Activated naive CD4-positive, alpha-beta T cell treated with anti-CD3 and anti-CD28 coated beads for 36 hours (primary cell): ENCODE results near the gene PDE10A. TPM values are rescaled to one million over a fixed set of nuclear protein-coding genes. Genes with fewer than 3 reads are reported as not detected.
"Not testable (repeated sequence)": the region's sequence is repeated elsewhere in the genome, so short reads cannot be mapped to it uniquely, and the experiment has no call there.

ENCODE experiments used
- CTCF ChIA-PET: fragments of 350-600 bp; sonication (Branson Sonifier 250); formaldehyde crosslinking; loops from one replicate; lab custom pipeline; 2021; ENCODE audit warnings: antibody characterized with exemption; lab: Charles Lee
- DNase-seq: peaks from one replicate; pipeline ENCODE4 v3.0.0-alpha.2; 2020
- H3K27ac Mint-ChIP-seq: one replicate; pipeline ENCODE4 v1.8.0; 2021; ENCODE audit warnings: mild to moderate bottlenecking, mixed read lengths
- H3K27me3 Mint-ChIP-seq: one replicate; pipeline ENCODE4 v1.8.0; 2021; ENCODE audit warnings: low read depth, mixed read lengths
- H3K36me3 Mint-ChIP-seq: one replicate; pipeline ENCODE4 v1.8.0; 2021; ENCODE audit warnings: low read depth, mixed read lengths
- H3K4me1 Mint-ChIP-seq: one replicate; pipeline ENCODE4 v1.8.0; 2021; ENCODE audit warnings: low read depth, mixed read lengths
- H3K4me3 Mint-ChIP-seq: one replicate; pipeline ENCODE4 v1.8.0; 2021; ENCODE audit warnings: mild to moderate bottlenecking, moderate library complexity, mixed read lengths
- H3K9me3 Mint-ChIP-seq: one replicate; pipeline ENCODE4 v1.8.0; 2021; ENCODE audit warnings: mixed read lengths
- intact Hi-C: fragments of 100-400 bp; cut with micrococcal nuclease; formaldehyde crosslinking; loops from one replicate; pipeline ENCODE4 v1.15.1; 2023
- total RNA-seq, 2 experiments: library from RNA; stranded (reverse); gene quantifications; one replicate each; pipeline ENCODE4 v1.2.3, GENCODE V29; 2021

Gene PDE10A
- total RNA-seq, 2 experiments from 2014 or later = not detected

DNA sequence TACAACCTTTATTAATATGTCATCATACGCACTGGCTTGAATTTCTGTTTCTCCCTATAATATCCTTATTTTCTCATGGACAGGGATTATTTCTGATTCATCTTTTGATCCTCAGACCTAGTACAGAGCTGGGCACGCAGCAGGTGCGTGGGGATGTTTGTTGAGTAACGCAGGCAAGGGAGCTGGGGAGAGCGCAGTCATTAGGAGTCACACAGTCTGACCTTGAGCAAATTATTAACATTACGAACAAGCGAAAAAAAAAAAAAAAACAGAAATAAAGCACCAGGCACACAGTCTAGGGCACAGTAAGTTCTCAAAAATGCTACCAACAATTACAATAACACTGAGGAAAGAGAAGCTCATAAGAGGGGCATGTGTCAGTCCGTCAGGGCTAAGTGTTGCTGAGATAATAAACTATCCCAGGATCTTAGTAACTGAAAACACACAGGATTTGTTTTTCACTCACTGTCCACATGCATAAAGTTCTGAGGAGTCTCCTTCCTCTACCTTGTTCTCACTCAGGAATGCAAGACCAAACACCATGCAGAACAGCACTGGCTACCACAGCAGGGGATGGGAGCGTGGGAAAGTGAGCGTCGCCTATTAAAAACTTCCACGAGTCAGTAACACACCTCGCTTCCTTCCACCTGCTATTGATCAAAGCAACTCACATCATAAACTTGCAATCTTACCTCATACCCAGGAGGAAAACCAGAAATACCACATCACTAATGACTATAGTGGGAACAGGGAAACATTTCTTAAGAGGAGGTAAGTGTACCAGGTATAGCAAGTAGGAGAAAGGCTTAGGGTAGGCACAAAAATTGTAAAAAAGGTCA is 56.9 kb downstream of the PDE10A start:
- Mint-ChIP-seq H3K27ac (no peak overlapping the region), H3K4me3 (no peak overlapping the region)
- intact Hi-C loops = no loop called here

DNA sequence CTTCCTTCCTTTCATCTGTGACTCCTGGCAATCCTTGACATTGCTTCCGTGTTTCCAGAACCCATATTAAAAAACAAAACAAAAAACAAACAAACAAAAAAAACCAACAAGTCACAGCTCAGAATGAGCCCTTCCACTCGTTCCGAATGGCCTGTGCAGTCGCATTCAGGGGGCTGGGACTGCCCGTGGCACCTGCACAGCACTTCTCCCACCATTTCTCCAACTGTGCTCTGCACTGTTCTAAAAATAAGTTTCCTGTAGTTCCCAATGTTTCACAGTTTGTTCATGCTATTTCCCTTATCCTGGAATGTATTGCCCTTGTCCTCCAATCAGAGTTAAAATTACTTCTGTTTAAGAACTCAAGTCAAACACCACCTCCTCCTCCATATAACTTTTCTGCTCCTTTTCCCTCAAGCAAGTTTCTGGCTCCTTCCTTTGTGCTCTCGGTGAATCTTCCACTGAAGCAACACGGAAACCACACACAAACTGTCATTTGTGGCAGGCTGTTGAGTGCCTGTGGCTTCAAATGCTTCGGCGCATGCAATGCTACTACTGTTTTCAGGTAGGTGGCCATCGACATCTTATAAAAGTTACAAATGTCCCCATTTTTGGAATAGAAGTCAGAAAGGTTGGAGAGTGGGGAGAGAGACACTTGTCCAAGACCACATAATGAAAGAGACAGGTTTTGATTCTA is 57.7 kb downstream of the PDE10A start:
- no peak for DNase-seq
- peaks cover 1% of the 10 kb centered on the region for H3K9me3 Mint-ChIP-seq
- H3K36me3 Mint-ChIP-seq = no peaks in the 10 kb centered on the region
- no peaks in the 10 kb centered on the region for H3K4me1 Mint-ChIP-seq
- H3K27me3 Mint-ChIP-seq = no peaks in the 10 kb centered on the region
- CTCF ChIA-PET = interaction anchor here (0.6 kb wide), 1 partner anchor 32 kb away, joined by 4 read pairs; no protein-coding TSS in a partner anchor
- intact Hi-C loops = no loop called here
- H3K4me3 Mint-ChIP-seq = no peak overlapping the region
- H3K27ac Mint-ChIP-seq = no peak overlapping the region

More for the DNA sequence above, 56.9 kb downstream of the PDE10A start:
- H3K4me1 Mint-ChIP-seq = no peaks in the 10 kb centered on the region
- no peaks in the 10 kb centered on the region for H3K27me3 Mint-ChIP-seq
- no peaks in the 10 kb centered on the region for H3K36me3 Mint-ChIP-seq
- peaks cover 1% of the 10 kb centered on the region for H3K9me3 Mint-ChIP-seq
- CTCF ChIA-PET = interaction anchor here (0.6 kb wide), 1 partner anchor 33 kb away, joined by 4 read pairs; no protein-coding TSS in a partner anchor
- no peak for DNase-seq

DNA sequence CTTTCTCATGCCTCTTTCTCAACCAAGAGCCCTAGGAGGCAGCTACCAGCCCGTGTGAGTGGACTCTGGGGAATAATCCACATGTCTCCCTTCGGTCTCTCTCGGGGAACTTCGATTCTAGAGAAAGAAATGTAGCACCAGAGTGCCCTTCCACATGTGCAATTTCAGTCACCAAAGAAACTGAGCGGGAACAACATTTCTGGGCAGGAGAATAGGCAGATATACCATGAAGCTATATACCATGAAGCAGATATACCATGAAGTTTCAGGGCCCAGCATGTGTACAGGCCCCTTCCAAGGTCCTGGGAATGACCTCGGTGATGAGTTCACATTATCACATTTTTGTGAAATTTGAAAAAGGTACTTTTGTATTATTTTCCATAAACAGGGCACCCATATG is 60.8 kb downstream of the PDE10A start:
- Mint-ChIP-seq H3K27ac (no peak overlapping the region), H3K4me3 (no peak overlapping the region), H3K27me3 (no peaks in the 10 kb centered on the region), H3K4me1 (no peaks in the 10 kb centered on the region), H3K9me3 (peaks cover 3% of the 10 kb centered on the region), H3K36me3 (no peaks in the 10 kb centered on the region)
- DNase-seq = no peak
- CTCF ChIA-PET = no interaction called here
- intact Hi-C loops = no loop called here

DNA sequence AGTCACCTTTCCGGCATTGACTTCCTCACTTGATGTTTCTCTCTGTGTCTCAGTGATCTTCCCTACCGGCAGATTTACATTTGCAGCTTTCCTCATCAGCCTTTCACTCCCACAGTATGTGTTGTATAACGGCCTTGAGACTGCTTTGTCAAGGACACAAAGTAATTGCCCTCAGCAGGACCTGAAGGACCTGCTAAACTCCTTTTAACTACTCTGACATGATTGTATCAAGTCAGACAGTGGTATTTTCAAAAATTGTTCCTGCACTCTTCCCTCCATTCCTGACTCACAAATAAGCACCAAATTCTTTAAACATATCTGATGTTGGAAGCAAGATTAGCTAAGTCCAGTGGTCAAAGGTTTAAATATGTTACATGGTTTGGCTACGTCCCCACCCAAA is 62.4 kb downstream of the PDE10A start:
- no peak for DNase-seq
- CTCF ChIA-PET = no interaction called here
- no peak overlapping the region for H3K4me3 Mint-ChIP-seq
- no peaks in the 10 kb centered on the region for H3K36me3 Mint-ChIP-seq
- H3K27me3 Mint-ChIP-seq = no peaks in the 10 kb centered on the region
- H3K9me3 Mint-ChIP-seq = peaks cover 7% of the 10 kb centered on the region
- no peaks in the 10 kb centered on the region for H3K4me1 Mint-ChIP-seq
- intact Hi-C loops = no loop called here
- H3K27ac Mint-ChIP-seq = no peak overlapping the region

DNA sequence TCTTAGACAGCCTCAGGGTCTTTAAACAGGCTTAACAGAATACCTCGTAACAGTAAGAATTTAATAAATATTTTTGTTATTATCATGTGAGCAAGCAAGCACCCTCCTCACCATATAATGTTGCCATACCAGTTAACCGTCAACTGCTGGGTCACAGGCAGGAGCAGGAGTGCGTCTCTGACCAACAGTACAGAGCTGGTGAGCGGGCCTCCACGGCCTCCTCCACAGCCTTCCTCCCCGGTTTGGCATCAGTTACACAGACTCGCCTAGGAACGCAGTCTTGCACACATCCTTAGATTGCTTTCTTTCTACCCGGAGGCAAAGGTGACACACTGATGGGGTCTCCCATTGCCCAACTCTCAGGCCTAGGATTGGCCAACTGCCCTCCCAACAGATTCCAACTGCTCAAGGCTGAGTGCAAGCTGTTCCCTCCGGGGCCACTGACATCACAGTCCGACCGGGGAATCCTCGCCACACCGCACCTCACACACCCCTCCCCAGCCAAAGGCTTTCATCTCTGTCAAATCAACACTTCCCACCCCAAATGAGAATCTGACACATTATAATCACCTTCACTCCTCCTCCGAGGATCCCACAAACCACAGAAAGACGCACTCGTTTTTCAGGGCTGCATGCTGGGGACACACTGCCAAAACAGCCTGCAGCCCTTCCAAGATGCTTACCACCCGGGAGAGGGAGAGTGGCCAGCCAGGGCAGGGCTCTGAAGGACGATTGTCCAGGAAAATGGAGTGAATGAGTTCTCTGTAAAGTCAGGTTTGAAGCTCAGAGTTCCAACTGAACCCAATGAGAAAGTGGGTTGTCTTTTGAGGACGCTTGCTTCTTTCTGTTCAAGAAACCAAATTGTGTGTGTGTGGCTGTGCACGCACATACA is 63.2 kb downstream of the PDE10A start:
- no peaks in the 10 kb centered on the region for H3K36me3 Mint-ChIP-seq
- no peak for DNase-seq
- peaks cover 7% of the 10 kb centered on the region for H3K9me3 Mint-ChIP-seq
- intact Hi-C loops = no loop called here
- no peaks in the 10 kb centered on the region for H3K4me1 Mint-ChIP-seq
- H3K4me3 Mint-ChIP-seq = no peak overlapping the region
- CTCF ChIA-PET = no interaction called here
- H3K27me3 Mint-ChIP-seq = no peaks in the 10 kb centered on the region
- H3K27ac Mint-ChIP-seq = no peak overlapping the region

DNA sequence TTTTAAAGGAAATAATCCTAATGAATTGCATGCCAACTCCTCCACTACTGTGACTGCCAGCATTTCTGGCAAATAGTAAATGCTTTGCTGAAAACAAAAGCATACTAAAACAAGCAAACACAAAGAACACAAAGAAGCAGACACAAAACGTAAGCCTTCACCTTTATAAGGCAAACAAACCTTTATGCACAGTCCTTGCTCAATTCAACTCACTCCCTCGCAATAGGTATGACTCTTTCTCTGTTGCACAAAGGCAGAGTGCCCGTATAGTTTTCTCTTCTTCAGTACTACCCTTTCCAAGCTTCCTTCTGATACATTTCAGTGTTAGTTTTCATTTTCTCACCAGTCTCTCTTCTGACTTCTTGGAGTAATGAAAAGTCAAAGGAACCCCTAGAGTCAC is 63.9 kb downstream of the PDE10A start:
- Mint-ChIP-seq H3K36me3 (no peaks in the 10 kb centered on the region), H3K27me3 (no peaks in the 10 kb centered on the region), H3K9me3 (peaks cover 7% of the 10 kb centered on the region), H3K27ac (no peak overlapping the region), H3K4me1 (no peaks in the 10 kb centered on the region), H3K4me3 (no peak overlapping the region)
- CTCF ChIA-PET = no interaction called here
- no peak for DNase-seq
- intact Hi-C loops = no loop called here

DNA sequence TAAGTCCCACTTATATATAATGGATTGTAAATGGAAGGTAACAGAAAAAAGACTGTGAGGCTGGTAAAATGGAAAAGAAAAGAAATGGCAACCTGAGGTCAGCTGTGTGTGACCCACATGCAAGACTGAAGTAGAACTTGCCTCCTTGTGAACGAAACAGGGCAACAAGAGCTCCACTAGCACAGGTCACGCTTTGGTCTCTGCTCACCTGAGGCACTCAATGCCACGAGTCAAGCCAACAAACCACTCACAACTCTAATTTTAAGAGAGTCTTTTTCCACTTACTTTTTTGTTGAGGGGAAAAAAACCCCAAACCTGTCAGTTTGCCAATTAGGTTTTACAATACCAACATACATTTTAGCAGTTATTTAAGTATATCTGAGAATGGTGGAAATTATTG is 65.2 kb downstream of the PDE10A start:
- H3K9me3 Mint-ChIP-seq = peaks cover 10% of the 10 kb centered on the region
- CTCF ChIA-PET = no interaction called here
- no peak overlapping the region for H3K27ac Mint-ChIP-seq
- intact Hi-C loops = no loop called here
- H3K36me3 Mint-ChIP-seq = no peaks in the 10 kb centered on the region
- no peaks in the 10 kb centered on the region for H3K27me3 Mint-ChIP-seq
- DNase-seq = no peak
- H3K4me1 Mint-ChIP-seq = no peaks in the 10 kb centered on the region
- no peak overlapping the region for H3K4me3 Mint-ChIP-seq

DNA sequence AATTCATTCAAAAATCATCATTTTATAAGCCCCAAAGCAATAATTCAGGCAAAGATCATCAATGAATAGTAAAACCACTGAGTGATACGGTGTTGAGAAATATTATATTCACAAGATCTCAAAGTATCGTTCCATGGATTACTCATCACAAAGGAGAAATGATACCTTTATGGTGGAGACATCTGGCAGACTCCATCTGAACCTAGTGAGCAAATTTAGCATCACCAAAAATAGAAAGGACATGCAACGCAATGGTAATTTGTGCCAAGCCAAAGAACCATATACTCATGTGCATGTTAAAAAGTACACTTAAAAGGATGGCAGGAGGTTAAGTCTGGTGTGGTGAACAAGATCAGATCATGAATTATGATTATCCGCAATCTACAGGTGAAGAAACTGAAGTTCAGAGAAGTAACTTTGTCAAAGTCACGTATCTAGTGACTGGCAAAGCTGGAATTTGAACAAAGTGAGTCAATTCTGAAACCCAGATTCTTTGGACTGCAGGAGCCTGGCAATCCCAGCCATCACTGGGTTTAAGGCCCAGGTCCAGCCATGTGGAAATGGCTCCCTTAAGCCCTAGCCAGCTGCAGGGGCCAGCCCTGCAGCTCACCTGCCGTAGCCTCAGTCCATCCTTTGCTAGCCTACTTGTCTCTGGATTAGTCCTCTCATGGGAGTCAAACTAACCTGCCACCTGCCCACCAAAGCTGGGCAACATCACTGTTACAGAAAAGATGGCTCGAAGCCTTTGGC is 68.3 kb downstream of the PDE10A start:
- Mint-ChIP-seq H3K27me3 (no peaks in the 10 kb centered on the region), H3K27ac (no peak overlapping the region), H3K4me3 (no peak overlapping the region), H3K4me1 (no peaks in the 10 kb centered on the region), H3K9me3 (peaks cover 7% of the 10 kb centered on the region), H3K36me3 (no peaks in the 10 kb centered on the region)
- CTCF ChIA-PET = no interaction called here
- intact Hi-C loops = no loop called here
- no peak for DNase-seq

DNA sequence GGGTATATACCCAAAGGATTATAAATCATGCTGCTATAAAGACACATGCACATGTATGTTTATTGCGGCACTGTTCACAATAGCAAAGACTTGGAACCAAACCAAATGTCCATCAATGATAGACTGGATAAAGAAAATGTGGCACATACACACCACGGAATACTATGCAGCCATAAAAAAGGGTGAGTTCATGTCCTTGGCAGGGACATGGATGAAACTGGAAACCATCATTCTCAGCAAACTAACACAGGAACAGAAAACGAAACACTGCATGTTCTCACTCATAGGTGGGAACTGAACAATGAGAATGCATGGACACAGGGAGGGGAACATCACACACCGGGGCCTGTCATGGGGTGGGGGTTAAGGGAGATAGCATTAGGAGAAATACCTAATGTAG is 70.1 kb downstream of the PDE10A start:
- H3K27me3 Mint-ChIP-seq, DNase-seq, intact Hi-C loops, H3K9me3 Mint-ChIP-seq, H3K27ac Mint-ChIP-seq, H3K4me3 Mint-ChIP-seq, H3K4me1 Mint-ChIP-seq, H3K36me3 Mint-ChIP-seq: not testable (repeated sequence)
- CTCF ChIA-PET = interaction anchor here (0.6 kb wide), 1 partner anchor 58 kb away, joined by 4 read pairs; no protein-coding TSS in a partner anchor

DNA sequence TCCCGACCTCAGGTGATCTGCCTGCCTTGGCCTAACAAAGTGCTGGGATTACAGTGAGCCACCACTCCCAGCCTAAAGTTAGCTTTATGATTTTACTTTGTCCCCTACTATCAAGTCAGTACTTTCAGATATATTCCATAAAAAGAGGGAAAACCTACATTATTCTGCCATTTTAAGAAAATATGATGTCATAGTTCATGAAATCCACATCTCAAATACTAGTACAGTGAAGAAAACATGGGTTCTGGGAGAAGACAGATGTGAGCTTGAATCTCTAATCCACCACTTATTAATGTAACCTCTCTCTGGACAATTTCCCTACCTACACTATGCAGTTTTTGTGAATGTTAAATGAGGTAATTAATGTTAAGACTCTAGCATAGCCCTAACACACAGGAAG is 74.5 kb downstream of the PDE10A start:
- DNase-seq = no peak
- Mint-ChIP-seq H3K27me3 (no peaks in the 10 kb centered on the region), H3K4me3 (no peak overlapping the region), H3K36me3 (no peaks in the 10 kb centered on the region), H3K9me3 (peaks cover 7% of the 10 kb centered on the region), H3K4me1 (no peaks in the 10 kb centered on the region), H3K27ac (no peak overlapping the region)
- CTCF ChIA-PET = no interaction called here
- intact Hi-C loops = no loop called here

DNA sequence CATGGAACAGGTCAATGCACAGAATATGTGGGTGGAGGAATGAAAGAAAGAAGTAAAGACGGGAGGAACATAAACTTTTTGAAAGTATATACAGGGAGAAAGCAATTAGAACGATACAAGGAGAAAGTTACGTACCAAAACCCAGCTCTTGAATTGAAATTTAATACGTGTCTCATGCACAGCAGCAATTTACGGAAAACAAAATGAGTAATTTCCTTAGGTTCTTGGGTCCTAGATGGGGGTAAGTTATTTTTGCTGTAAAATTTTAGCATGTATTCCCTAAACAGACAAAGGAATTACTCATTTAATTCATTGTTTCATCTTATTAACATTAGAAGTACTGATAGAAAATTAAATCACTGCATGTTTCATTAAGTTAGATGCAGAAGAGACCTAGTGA is 75.8 kb downstream of the PDE10A start:
- no peak for DNase-seq
- no peaks in the 10 kb centered on the region for H3K36me3 Mint-ChIP-seq
- H3K4me3 Mint-ChIP-seq = no peak overlapping the region
- no peaks in the 10 kb centered on the region for H3K4me1 Mint-ChIP-seq
- peaks cover 4% of the 10 kb centered on the region for H3K9me3 Mint-ChIP-seq
- intact Hi-C loops = no loop called here
- CTCF ChIA-PET = no interaction called here
- H3K27ac Mint-ChIP-seq = no peak overlapping the region
- H3K27me3 Mint-ChIP-seq = no peaks in the 10 kb centered on the region

DNA sequence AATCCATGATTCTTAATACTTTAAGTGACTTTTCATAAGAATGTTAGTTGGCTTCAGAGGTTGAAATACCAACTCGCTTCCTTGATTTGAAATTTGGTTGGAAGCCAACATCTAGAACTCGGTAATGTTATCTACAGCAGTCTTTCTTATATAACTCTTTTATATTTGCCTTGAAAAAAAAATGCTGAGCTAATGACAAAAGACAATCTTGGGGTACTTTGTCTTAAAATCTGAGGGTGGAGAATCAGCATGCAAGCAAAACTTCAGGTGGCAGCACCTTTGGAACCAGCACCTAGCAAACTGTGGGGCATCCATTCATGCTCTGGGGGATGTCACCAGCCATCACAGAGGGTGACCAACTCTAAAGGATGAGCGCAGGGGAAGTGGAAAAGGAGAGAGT is 76.3 kb downstream of the PDE10A start:
- intact Hi-C loops = no loop called here
- Mint-ChIP-seq H3K27ac (no peak overlapping the region), H3K9me3 (peaks cover 4% of the 10 kb centered on the region), H3K36me3 (no peaks in the 10 kb centered on the region), H3K4me3 (no peak overlapping the region), H3K4me1 (no peaks in the 10 kb centered on the region), H3K27me3 (no peaks in the 10 kb centered on the region)
- CTCF ChIA-PET = no interaction called here
- no peak for DNase-seq
